Fibroblast of skin of left quadriceps (primary cell): ENCODE results near the gene PKD1.

Experiments used
- DNase-seq, 2 experiments: peaks; one replicate each; pipeline ENCODE4 v3.0.0-alpha.2; 2013; ENCODE audit warnings: low read depth in 2 of 2

The PKD1 gene

GRCh38 chr16:2074071-2074470 is 61.6 kb downstream of the PKD1 start:
- DNase-seq = no peak

DNA sequence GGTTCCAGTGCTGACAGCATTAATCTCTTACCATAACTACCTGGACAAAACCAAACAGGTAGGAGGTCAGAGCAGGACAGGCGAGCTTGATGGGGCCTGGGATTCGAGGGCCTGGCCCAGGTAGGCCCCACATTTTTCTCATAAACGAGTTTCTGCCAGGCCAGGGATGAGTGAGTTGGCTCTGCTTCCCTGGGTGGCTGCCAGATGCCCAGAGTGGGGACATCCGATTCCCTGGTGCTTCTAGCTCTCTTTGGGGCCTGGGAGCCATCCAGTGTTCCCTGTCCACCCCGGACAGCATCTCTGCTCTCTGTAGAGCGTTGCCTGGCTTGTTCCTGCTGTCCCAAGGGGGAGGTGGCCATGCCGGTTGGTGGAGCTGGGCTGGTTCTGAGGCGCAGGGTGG is 62.8 kb downstream of the PKD1 start:
- no peak for DNase-seq

- no peak for DNase-seq
These were observed 64.1 kb downstream of the PKD1 start for GRCh38 chr16:2071454-2072202.

GRCh38 chr16:2070576-2071453 is 64.9 kb downstream of the PKD1 start:
- DNase-seq = no peak

- no peak for DNase-seq
These were observed 69.6 kb downstream of the PKD1 start for GRCh38 chr16:2066139-2066538.

- no peak for DNase-seq
These were observed 71.2 kb downstream of the PKD1 start for GRCh38 chr16:2064368-2064945.

- DNase-seq = no peak
These were observed 71.8 kb downstream of the PKD1 start for GRCh38 chr16:2063861-2064260.

DNA sequence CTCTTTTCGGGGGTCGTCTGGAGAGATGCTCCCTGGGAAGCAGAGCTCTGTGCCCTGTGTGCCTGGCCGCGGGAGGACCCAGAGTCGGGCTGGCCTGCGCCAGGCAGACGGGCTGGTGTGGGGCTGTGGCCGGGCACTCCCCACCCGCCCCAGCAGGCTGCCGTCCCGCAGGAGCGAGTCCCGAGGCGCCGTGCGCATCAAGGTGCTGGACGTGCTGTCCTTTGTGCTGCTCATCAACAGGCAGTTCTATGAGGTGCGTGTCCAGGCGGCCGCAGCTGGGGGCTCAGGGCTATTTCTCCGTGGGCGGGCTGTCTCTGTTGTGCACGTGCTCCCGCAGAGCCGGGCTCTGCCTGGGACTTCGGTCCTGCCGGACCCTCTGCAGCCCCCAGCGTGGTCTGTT is 72.9 kb downstream of the PKD1 start:
- DNase-seq = no peak

DNA sequence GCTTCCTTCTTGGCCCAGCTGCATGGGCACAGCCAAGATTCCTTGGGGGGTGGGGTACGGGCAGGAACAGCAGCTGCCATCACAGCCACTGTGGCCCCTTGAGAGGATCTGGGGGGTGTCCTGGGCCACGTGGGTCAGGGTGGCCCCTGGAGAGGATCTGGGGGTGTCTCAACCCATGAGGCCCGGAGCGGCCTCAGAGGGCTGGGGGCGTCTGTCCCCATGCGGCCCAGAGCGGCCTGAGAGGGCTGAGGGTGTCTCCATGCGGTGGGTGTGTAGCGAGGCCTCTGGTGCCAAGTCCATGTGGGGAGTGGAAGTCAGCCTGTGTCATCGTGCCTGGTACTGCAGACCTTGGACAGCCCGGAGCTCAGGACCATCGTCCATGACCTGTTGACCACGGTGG is 74.2 kb downstream of the PKD1 start:
- no peak for DNase-seq

DNA sequence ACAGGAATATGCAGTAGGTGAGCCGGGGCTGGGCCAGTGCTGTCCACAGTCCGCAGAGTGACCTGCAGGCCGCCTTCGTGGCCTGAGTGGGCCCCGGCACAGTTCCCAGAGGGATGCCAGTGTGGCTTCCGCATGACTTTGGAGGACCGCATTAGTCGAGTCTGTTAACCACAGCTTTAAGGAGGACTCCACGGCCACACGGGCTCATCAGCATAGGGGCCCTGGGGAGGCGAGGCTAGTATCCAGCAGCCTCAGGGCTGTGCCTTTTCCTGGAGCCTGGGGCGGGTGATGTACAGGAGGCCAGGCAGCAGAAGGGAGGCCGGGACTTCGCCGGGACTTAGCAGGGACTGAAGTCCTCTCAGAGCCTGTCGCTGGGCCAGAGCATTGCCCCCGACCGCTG is 74.7 kb downstream of the PKD1 start:
- DNase-seq = no peak

DNA sequence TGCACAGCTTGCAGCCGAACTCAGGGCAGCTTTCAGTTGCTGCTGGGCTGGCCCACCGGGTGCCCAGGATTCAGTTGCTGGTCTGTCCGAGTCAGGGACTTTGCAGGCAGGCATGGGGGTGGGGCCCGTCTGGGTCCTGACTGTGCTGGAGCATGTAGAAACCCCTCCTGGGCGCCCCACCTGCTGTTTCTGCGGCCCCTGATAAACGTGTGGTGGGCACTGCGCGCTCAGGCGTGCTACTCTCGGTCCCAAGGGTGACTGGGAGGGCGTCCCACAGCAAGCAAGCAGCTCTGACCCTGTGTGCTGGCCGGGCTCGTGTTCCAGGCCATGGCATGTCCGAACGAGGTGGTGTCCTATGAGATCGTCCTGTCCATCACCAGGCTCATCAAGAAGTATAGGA is 75.4 kb downstream of the PKD1 start:
- DNase-seq = no peak

GRCh38 chr16:2058872-2059271 is 76.8 kb downstream of the PKD1 start:
- DNase-seq = no peak

- no peak for DNase-seq
These were observed 77.3 kb downstream of the PKD1 start for GRCh38 chr16:2058420-2058819.

DNA sequence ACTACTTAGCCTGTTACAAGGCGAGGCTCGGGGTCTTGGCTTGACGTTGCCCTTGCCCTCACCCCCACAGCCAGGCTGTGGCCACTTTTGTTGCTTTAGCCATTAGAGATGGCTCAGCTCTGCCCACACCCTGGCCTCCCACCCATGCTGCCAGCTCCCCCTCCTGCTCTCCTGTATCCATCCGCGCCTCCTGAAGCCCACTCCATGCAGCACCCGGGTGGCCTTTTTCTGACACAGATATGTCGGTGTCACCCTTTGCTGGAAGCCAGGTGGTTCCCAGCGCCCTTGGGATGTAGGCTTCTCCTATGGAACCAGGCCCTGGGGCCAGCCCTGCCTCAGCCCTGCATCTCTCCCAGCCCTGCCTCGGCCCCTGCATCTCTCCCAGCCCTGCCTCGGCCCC is 78.3 kb downstream of the PKD1 start:
- no peak for DNase-seq

GRCh38 chr16:2056681-2057407 is 78.9 kb downstream of the PKD1 start:
- no peak for DNase-seq

DNA sequence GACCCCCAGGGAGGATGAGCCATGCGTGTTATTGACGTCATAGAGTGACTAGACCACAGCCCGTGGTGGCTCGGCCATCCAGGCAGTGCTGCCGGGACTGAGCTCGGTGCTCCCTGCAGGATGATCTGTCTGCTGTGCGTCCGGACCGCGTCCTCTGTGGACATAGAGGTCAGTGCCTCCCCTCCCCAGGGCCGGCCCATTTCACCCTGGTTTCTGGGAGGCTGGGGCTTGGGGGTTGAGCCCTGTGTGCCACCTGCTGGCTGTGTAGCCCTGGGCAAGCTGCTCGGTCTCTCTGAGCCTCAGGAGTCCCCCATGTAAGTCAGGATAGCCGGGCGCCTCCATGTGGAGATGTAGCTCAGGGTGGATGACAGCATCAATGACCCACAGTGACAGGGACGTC is 79.6 kb downstream of the PKD1 start:
- DNase-seq = no peak

- DNase-seq = no peak
These were observed 81.0 kb downstream of the PKD1 start for GRCh38 chr16:2054543-2055245.

GRCh38 chr16:2053897-2054296 is 81.8 kb downstream of the PKD1 start:
- DNase-seq = no peak

- no peak for DNase-seq
These were observed 82.5 kb downstream of the PKD1 start for GRCh38 chr16:2053211-2053610.

- no peak for DNase-seq
These were observed 87.6 kb downstream of the PKD1 start for GRCh38 chr16:2048116-2048543.

GRCh38 chr16:2047330-2048115 is 88.2 kb downstream of the PKD1 start, which contains the start of the genes NTHL1 and TSC2:
NTHL1 (minus strand) TSS chr16:2047834; CDS start chr16:2047823, 11 bp downstream.
TSC2 (plus strand) TSS chr16:2047985; CDS start chr16:2048616, 631 bp downstream.
- peak; percentile 81 for DNase-seq
